Measurements from ENCODE around the gene ANKRD55.

- TF ChIP-seq CTCF (IDR thresholded peaks at IDR 0.05), result no peak
- TF ChIP-seq POLR2A (IDR thresholded peaks at IDR 0.05), result no peak
Observed at GRCh38 chr5:56115589-56115988, 117.5 kb downstream of the ANKRD55 start.
